GM12865 (cell line): ENCODE data around the gene EMC1.
"Not testable (repeated sequence)": the region's sequence is repeated elsewhere in the genome, so short reads cannot be mapped to it uniquely, and the experiment has no call there.

Source experiments
- DNase-seq: peaks from one replicate; pipeline ENCODE4 v3.0.0; 2010; ENCODE audit warnings: low read depth
- H3K4me3 ChIP-seq: 2 replicates; pipeline ENCODE4 v1.5.1; 2011; ENCODE audit warnings: mild to moderate bottlenecking, low read depth, low read length, control low read depth
- CTCF ChIP-seq: IDR thresholded peaks from 2 replicates; pipeline ENCODE4 v1.5.1; 2011; ENCODE audit warnings: low read length, control low read depth, low read depth, inconsistent platforms; ENCODE audit not compliant: insufficient read depth; ENCODE audit errors: missing control alignments

Gene EMC1

GRCh38 chr1:19251305-19252196 lies at the start of gene EMC1, which contains the start of gene MRTO4:
Gene EMC1, minus strand, starts transcription at chr1:19251524. Its CDS starts 15 bp downstream, at chr1:19251509.
Gene MRTO4, plus strand, starts transcription at chr1:19251805. Its CDS starts 31 bp downstream, at chr1:19251836.
- TF ChIP-seq CTCF, result no peak
- DNase-seq, result peak; percentile 87
- H3K4me3 ChIP-seq, result peak within 1 kb of the TSS; percentile 85

GRCh38 chr1:19300211-19300610 lies 48.9 kb upstream of the EMC1 start:
- TF ChIP-seq CTCF, result no peak
- no peak overlapping the region for H3K4me3 ChIP-seq
- DNase-seq, result no peak

- no peak overlapping the region for H3K4me3 ChIP-seq
- TF ChIP-seq CTCF, result no peak
- no peak for DNase-seq
These were observed 43.3 kb upstream of the EMC1 start for GRCh38 chr1:19294638-19295037.

GRCh38 chr1:19289244-19289643 lies 37.9 kb upstream of the EMC1 start:
- DNase-seq, result no peak
- no peak overlapping the region for H3K4me3 ChIP-seq
- TF ChIP-seq CTCF, result no peak

GRCh38 chr1:19288324-19289241 lies 37.3 kb upstream of the EMC1 start, which contains the start of gene AKR7A3:
Gene AKR7A3, minus strand, starts transcription at chr1:19288770. Its CDS starts 61 bp downstream, at chr1:19288709.
- peak; percentile 47 for DNase-seq

GRCh38 chr1:19287436-19288185 lies 36.3 kb upstream of the EMC1 start:
- no peak for TF ChIP-seq CTCF
- no peak for DNase-seq
- H3K4me3 ChIP-seq, result no peak overlapping the region

More at GRCh38 chr1:19288324-19289241, 37.3 kb upstream of the EMC1 start, which contains the start of gene AKR7A3:
- H3K4me3 ChIP-seq, result not testable (repeated sequence)

GRCh38 chr1:19285807-19286206 lies 34.5 kb upstream of the EMC1 start:
- H3K4me3 ChIP-seq, DNase-seq: not testable (repeated sequence)

- not testable (repeated sequence) for H3K4me3 ChIP-seq, DNase-seq
These were observed 34.0 kb upstream of the EMC1 start for GRCh38 chr1:19285366-19285765.
